Neuronal stem cell (in vitro differentiated cells): Measurements from ENCODE around the gene MPND.

Source experiments
- DNase-seq: peaks from one replicate; pipeline ENCODE4 v3.0.0-alpha.2; 2013; ENCODE audit warnings: low spot score
- H2AFZ ChIP-seq: one replicate; pipeline ENCODE4 v1.6.1; 2013; ENCODE audit warnings: mild to moderate bottlenecking, low read length, inconsistent platforms
- H2AK5ac ChIP-seq: 2 replicates; pipeline ENCODE4 v1.6.1; 2013; ENCODE audit warnings: low read depth, mild to moderate bottlenecking, inconsistent platforms, low read length, moderate library complexity, mixed read lengths
- H2BK120ac ChIP-seq: 2 replicates; pipeline ENCODE4 v1.6.1; 2013; ENCODE audit warnings: low read depth, mild to moderate bottlenecking, inconsistent platforms, low read length, moderate library complexity, mixed read lengths
- H2BK12ac ChIP-seq: one replicate; pipeline ENCODE4 v1.6.1; 2013; ENCODE audit warnings: low read length, inconsistent platforms
- H2BK15ac ChIP-seq: 2 replicates; pipeline ENCODE4 v1.6.1; 2013; ENCODE audit warnings: mild to moderate bottlenecking, low read length, inconsistent platforms, mixed read lengths
- H2BK5ac ChIP-seq: one replicate; pipeline ENCODE4 v1.6.1; 2013; ENCODE audit warnings: inconsistent platforms, mild to moderate bottlenecking, low read length, moderate library complexity
- H3K14ac ChIP-seq: one replicate; pipeline ENCODE4 v1.6.1; 2013; ENCODE audit warnings: low read length, inconsistent platforms
- H3K18ac ChIP-seq: 2 replicates; pipeline ENCODE4 v1.6.1; 2013; ENCODE audit warnings: low read length, inconsistent platforms
- H3K23ac ChIP-seq: 2 replicates; pipeline ENCODE4 v1.6.1; 2013; ENCODE audit warnings: low read depth, mild to moderate bottlenecking, mixed read lengths, low read length, inconsistent platforms; ENCODE audit not compliant: poor library complexity
- H3K27ac ChIP-seq: replicated peaks from 3 replicates; pipeline ENCODE4 v1.5.1; 2013; ENCODE audit warnings: low read length, inconsistent platforms
- H3K27me3 ChIP-seq, 3 experiments: 2 replicates each; pipeline ENCODE4 v1.6.1; 2013; ENCODE audit warnings: low read length in 3 of 3, mild to moderate bottlenecking in 2 of 3, inconsistent platforms in 1 of 3, low read depth in 1 of 3, mixed read lengths in 1 of 3, moderate library complexity in 1 of 3; ENCODE audit not compliant: control insufficient read depth in 3 of 3, insufficient read depth in 3 of 3
- H3K36me3 ChIP-seq, 2 donors: replicated peaks in 1 of 2; 2 replicates each; pipeline ENCODE4 v1.6.1; 2013; ENCODE audit warnings: low read length in 2 of 2; ENCODE audit not compliant: control insufficient read depth in 2 of 2, insufficient read depth in 2 of 2
- H3K4ac ChIP-seq: 2 replicates; pipeline ENCODE4 v1.6.1; 2013; ENCODE audit warnings: inconsistent platforms, mild to moderate bottlenecking, low read length, moderate library complexity
- H3K4me1 ChIP-seq, 2 donors: 1 replicate in 1 of 2; 2 replicates in 1 of 2; pipeline ENCODE4 v1.6.1; 2013; ENCODE audit warnings: low read length in 2 of 2, low read depth in 1 of 2; ENCODE audit not compliant: control insufficient read depth in 2 of 2, insufficient read depth in 1 of 2
- H3K4me2 ChIP-seq: one replicate; pipeline ENCODE4 v1.6.1; 2013; ENCODE audit warnings: mild to moderate bottlenecking, low read length, inconsistent platforms; ENCODE audit not compliant: insufficient read depth, poor library complexity, severe bottlenecking
- H3K4me3 ChIP-seq, 2 donors: 2 replicates each; pipeline ENCODE4 v1.5.1; 2013; ENCODE audit warnings: low read length in 2 of 2, mild to moderate bottlenecking in 2 of 2, inconsistent platforms in 1 of 2, moderate library complexity in 1 of 2
- H3K79me1 ChIP-seq: one replicate; pipeline ENCODE4 v1.6.1; 2013; ENCODE audit warnings: low read depth, mild to moderate bottlenecking, inconsistent platforms, low read length, moderate library complexity
- H3K9ac ChIP-seq: one replicate; pipeline ENCODE4 v1.6.1; 2013; ENCODE audit warnings: mild to moderate bottlenecking, low read depth, low read length, inconsistent platforms; ENCODE audit not compliant: poor library complexity
- H3K9me3 ChIP-seq, 2 donors: replicated peaks in 1 of 2; 2 replicates each; pipeline versions ENCODE3 to v1.6.1; 2013; ENCODE audit warnings: low read length in 2 of 2, mild to moderate bottlenecking in 2 of 2, inconsistent platforms in 1 of 2, low read depth in 1 of 2, mixed read lengths in 1 of 2, moderate library complexity in 1 of 2; ENCODE audit not compliant: control insufficient read depth in 2 of 2, insufficient read depth in 1 of 2
- H4K8ac ChIP-seq: one replicate; pipeline ENCODE4 v1.6.1; 2013; ENCODE audit warnings: low read depth, mild to moderate bottlenecking, inconsistent platforms, low read length, moderate library complexity
- H4K91ac ChIP-seq: one replicate; pipeline ENCODE4 v1.6.1; 2013; ENCODE audit warnings: low read length, low read depth, mild to moderate bottlenecking, inconsistent platforms; ENCODE audit not compliant: poor library complexity
- WGBS, 2 donors: extraction: QIAGEN DNeasy Blood & Tissue Kit; methylation state at CpG; one replicate each; pipeline ENCODE4 v1.1.7; 2013; ENCODE audit warnings: missing lambda C conversion rate in 2 of 2, mixed read lengths in 1 of 2; ENCODE audit not compliant: insufficient read length in 2 of 2, insufficient replicate concordance in 1 of 2; ENCODE audit errors: extremely low coverage in 2 of 2; 5-methylcytosine and 5-hydroxymethylcytosine counted together

Gene MPND

GRCh38 chr19:4386041-4386782 is 42.9 kb downstream of the MPND start:
- Histone ChIP-seq H3K79me1 (peaks cover 15% of the 10 kb centered on the region), H2BK15ac (no peak overlapping the region), H3K4me2 (no peak overlapping the region), H2BK5ac (peak overlapping the region; percentile 57), H3K4me3 (no peak overlapping the region), H2AFZ (no peak overlapping the region), H2BK12ac (no peak overlapping the region), H3K36me3 (peaks cover 3 to 45% of the 10 kb centered on the region in 2 donors), H3K27me3 (no peaks in the 10 kb centered on the region), H2AK5ac (peak overlapping the region; percentile 17), H3K4me1 (peaks cover 26 to 30% of the 10 kb centered on the region in 2 donors), H3K23ac (peak overlapping the region; percentile 50), H3K4ac (no peak overlapping the region), H2BK120ac (no peak overlapping the region), H3K9ac (peak overlapping the region; percentile 24), H3K9me3 (no peaks in the 10 kb centered on the region), H4K91ac (no peak overlapping the region), H4K8ac (no peak overlapping the region), H3K14ac (no peak overlapping the region), H3K27ac (no peak overlapping the region), H3K18ac (no peak overlapping the region)
- no peak for DNase-seq
- WGBS, 2 donors = no CpG with 5 or more reads among the region's 13 CpGs

- DNase-seq = no peak
- Histone ChIP-seq H3K4me1 (peaks cover 37 to 44% of the 10 kb centered on the region in 2 donors), H3K79me1 (peaks cover 18% of the 10 kb centered on the region), H3K27ac (peak overlapping the region; percentile 48), H4K91ac (no peak overlapping the region), H3K4ac (no peak overlapping the region), H3K36me3 (peaks cover 2 to 46% of the 10 kb centered on the region in 2 donors), H2AFZ (no peak overlapping the region), H3K18ac (peak overlapping the region; percentile 3), H3K14ac (peak overlapping the region; percentile 0), H3K9ac (peak overlapping the region; percentile 75), H2BK5ac (peak overlapping the region; percentile 85), H4K8ac (no peak overlapping the region), H2BK12ac (peak overlapping the region; percentile 36), H3K4me2 (no peak overlapping the region), H2AK5ac (peak overlapping the region; percentile 50), H3K27me3 (no peaks in the 10 kb centered on the region), H3K23ac (no peak overlapping the region), H2BK15ac (peak overlapping the region; percentile 7), H3K4me3 (no peak overlapping the region), H3K9me3 (no peaks in the 10 kb centered on the region), H2BK120ac (no peak overlapping the region)
- WGBS, 2 donors = no CpG with 5 or more reads among the region's 16 CpGs
Observed at GRCh38 chr19:4388337-4389063, 45.1 kb downstream of the MPND start.

GRCh38 chr19:4389064-4389375 is 45.7 kb downstream of the MPND start:
- Histone ChIP-seq H3K4me1 (peaks cover 38 to 47% of the 10 kb centered on the region in 2 donors), H3K36me3 (peaks cover 0 to 41% of the 10 kb centered on the region in 2 donors), H3K27ac (peak overlapping the region; percentile 48)

GRCh38 chr19:4389511-4390016 is 46.2 kb downstream of the MPND start:
- Histone ChIP-seq H3K4me1 (peaks cover 43 to 52% of the 10 kb centered on the region in 2 donors), H3K23ac (peak overlapping the region; percentile 36), H2BK15ac (peak overlapping the region; percentile 47), H4K91ac (peak overlapping the region; percentile 89), H3K4me2 (peak overlapping the region; percentile 28), H3K14ac (peak overlapping the region; percentile 72), H4K8ac (no peak overlapping the region), H3K27me3 (no peaks in the 10 kb centered on the region), H3K9ac (peak overlapping the region; percentile 32), H2AFZ (no peak overlapping the region), H3K9me3 (no peaks in the 10 kb centered on the region), H3K4me3 (no peak overlapping the region), H2BK12ac (peak overlapping the region; percentile 11), H3K27ac (peak overlapping the region; percentile 97), H2BK5ac (peak overlapping the region; percentile 85), H2BK120ac (peak overlapping the region; percentile 64), H3K18ac (peak overlapping the region; percentile 94), H3K4ac (peak overlapping the region; percentile 79), H3K79me1 (peaks cover 18% of the 10 kb centered on the region), H2AK5ac (peak overlapping the region; percentile 98), H3K36me3 (peaks cover 0 to 36% of the 10 kb centered on the region in 2 donors)
- WGBS, 2 donors = no CpG with 5 or more reads among the region's 17 CpGs
- DNase-seq = no peak

More at GRCh38 chr19:4389064-4389375, 45.7 kb downstream of the MPND start:
- no peaks in the 10 kb centered on the region for H3K9me3 ChIP-seq
- H3K4ac ChIP-seq = no peak overlapping the region
- H4K8ac ChIP-seq = no peak overlapping the region
- peaks cover 18% of the 10 kb centered on the region for H3K79me1 ChIP-seq
- no peaks in the 10 kb centered on the region for H3K27me3 ChIP-seq
- H3K23ac ChIP-seq = no peak overlapping the region
- H4K91ac ChIP-seq = no peak overlapping the region
- H2AK5ac ChIP-seq = peak overlapping the region; percentile 50
- H3K14ac ChIP-seq = peak overlapping the region; percentile 0
- DNase-seq = no peak
- H3K4me3 ChIP-seq = no peak overlapping the region
- H2BK15ac ChIP-seq = peak overlapping the region; percentile 7
- H2BK12ac ChIP-seq = peak overlapping the region; percentile 36
- H2BK120ac ChIP-seq = no peak overlapping the region
- no CpG with 5 or more reads among the region's 9 CpGs for WGBS, 2 donors
- peak overlapping the region; percentile 85 for H2BK5ac ChIP-seq
- no peak overlapping the region for H3K4me2 ChIP-seq
- peak overlapping the region; percentile 75 for H3K9ac ChIP-seq
- no peak overlapping the region for H2AFZ ChIP-seq
- H3K18ac ChIP-seq = peak overlapping the region; percentile 3
